G401 (cell line): Measurements from ENCODE around the gene MAMDC4. TPM values are rescaled to one million over a fixed set of nuclear protein-coding genes. Genes with fewer than 3 reads are reported as not detected.
"Not testable (repeated sequence)": the region's sequence is repeated elsewhere in the genome, so short reads cannot be mapped to it uniquely, and the experiment has no call there.

Experiments
- DNase-seq: peaks from one replicate; pipeline ENCODE4 v3.0.0-alpha.2; 2015; ENCODE audit warnings: low spot score
- in situ Hi-C: cut with HindIII; loops from 2 replicates; pipeline ENCODE4 v1.10.0; 2016; ENCODE audit warnings: low sequenced_read_pairs, mixed read lengths
- total RNA-seq: library from RNA; depleted of rRNA; stranded (reverse); fragments of >200 nt; shearing (Covaris generic); gene quantifications from 2 replicates; pipeline ENCODE4 v1.2.3, GENCODE V29; 2014

Gene MAMDC4
- total RNA-seq, 1 experiment from 2014 or later = 1.9 TPM

GRCh38 chr9:136835932-136836904 is 15.9 kb upstream of the MAMDC4 start:
- in situ Hi-C loops = no loop called here
- no peak for DNase-seq

GRCh38 chr9:136837146-136837855 is 14.8 kb upstream of the MAMDC4 start:
- in situ Hi-C loops = no loop called here
- no peak for DNase-seq

- in situ Hi-C loops, DNase-seq: not testable (repeated sequence)
Observed at GRCh38 chr9:136837856-136838277, 14.3 kb upstream of the MAMDC4 start.

DNA sequence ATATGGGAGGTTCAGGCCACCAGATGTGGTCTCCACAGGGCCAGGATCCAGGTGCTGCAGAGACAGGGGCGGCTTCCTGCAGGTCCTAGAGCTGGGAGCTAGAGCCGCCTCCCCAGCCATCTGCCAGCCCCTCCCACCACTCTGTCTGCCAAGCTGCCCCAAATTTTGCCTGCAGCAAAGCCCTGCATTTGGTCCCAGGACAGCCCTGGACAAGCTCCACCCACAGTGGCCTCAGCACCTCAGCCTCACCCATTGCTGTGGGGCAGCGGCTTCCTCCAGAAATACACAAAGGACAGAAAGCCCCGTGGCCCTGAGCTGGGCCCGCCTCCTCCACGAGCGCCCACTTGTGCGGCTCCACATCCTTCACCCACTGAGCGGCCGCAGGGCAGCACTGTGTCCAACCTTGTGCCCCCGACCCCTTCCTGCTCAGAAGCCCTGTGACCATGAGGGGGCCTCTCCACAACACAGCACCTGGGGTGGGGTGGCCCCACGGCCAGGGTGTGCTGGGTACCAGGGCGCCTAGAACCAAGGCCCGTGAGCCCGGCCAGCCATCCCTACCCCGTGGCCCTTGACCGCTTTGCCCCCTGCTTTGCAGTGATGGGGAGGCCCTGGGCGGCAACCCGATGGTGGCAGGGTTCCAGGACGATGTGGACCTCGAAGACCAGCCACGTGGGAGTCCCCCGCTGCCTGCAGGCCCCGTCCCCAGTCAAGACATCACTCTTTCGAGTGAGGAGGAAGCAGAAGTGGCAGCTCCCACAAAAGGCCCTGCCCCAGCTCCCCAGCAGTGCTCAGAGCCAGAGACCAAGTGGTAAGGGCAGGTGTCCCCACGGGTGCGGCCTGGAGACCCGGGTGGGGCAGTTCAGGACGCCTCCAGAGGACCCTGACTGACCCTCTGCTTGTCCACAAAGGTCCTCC is 13.6 kb upstream of the MAMDC4 start:
- in situ Hi-C loops = no loop called here
- peak; percentile 52 for DNase-seq

- in situ Hi-C loops = no loop called here
- no peak for DNase-seq
Observed at GRCh38 chr9:136839229-136840139, 12.7 kb upstream of the MAMDC4 start.

GRCh38 chr9:136840140-136840876 is 11.8 kb upstream of the MAMDC4 start:
- DNase-seq = no peak
- in situ Hi-C loops = no loop called here

DNA sequence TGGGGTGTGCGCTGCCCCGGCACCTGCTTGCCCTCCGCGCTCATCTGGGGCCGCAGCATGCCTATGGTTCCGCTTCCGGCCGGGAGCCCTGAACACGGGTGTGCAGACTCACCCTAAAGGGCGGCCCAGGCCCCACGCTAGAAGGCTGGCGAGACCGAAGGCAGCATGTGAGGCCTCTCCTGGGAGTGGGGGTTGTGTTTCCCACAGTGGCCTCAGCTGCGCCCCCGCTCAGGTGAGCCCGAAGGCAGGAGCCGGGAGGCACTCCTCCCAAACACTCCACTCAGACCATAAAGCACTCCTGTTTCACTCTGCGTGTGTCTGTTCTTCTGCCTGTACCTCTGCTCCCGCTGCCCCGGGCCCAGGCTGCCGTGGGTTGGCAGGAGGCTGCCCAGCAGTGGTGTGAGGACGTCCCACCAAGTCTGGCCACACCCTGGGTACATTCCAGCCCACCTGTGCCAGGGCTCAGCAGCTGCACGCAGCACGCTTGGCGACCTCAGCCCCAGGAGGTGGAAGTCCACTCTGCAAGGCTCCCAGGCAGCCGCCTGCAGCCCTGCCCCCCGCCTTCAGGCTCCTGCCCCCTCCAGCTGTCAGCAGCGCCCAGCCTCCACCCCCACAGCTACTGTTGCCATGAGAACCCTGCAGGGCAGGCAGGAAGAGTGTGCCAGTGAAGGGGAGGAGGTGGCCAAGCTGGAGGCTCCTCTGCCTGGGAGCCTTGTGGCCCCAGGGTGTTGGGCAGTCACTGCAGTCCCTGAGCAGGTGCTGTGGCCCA is 11.1 kb upstream of the MAMDC4 start:
- in situ Hi-C loops = no loop called here
- peak; percentile 76 for DNase-seq

DNA sequence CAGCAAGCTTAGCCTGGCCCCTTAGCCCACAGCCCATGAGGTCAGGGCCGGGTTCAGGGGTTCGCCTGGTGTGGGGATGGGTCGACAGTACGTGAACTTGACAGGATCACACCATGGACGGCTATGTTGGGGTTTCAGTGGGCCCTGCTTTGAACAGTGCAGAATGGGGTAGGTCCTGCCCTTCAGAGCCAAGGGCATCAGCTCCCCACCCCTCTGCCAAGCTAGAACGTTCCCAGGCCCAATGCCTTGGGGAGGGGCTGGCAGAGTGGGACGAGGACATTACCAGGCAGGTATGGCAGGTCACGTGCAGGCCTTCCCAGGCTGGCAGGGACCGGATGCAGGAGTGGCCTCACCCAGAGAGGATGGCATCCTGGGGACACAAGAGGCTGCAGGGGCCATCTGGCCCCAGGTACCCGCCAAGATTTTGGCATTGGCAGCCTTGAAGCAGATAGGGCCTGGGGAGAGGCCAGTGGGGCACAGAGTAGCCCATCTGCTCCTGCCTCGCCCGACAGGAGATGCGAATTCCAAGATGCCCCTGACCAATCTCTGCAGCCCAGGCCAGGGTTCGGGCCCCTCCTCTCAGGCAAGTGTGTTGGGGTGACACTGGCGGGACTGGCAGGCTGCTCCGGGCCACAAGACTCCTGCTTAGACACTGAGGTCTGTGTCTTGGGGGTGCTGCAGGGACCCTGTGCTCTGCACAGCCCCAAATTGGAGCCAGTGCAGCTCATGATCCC is 10.3 kb upstream of the MAMDC4 start:
- in situ Hi-C loops = not testable (repeated sequence)
- peak; percentile 96 for DNase-seq

GRCh38 chr9:136842380-136842948 is 9.7 kb upstream of the MAMDC4 start, which contains the start of gene AJM1:
Gene AJM1, plus strand, starts transcription at chr9:136842478. Its CDS starts 1,937 bp downstream, at chr9:136844415.
- in situ Hi-C loops = not testable (repeated sequence)

DNA sequence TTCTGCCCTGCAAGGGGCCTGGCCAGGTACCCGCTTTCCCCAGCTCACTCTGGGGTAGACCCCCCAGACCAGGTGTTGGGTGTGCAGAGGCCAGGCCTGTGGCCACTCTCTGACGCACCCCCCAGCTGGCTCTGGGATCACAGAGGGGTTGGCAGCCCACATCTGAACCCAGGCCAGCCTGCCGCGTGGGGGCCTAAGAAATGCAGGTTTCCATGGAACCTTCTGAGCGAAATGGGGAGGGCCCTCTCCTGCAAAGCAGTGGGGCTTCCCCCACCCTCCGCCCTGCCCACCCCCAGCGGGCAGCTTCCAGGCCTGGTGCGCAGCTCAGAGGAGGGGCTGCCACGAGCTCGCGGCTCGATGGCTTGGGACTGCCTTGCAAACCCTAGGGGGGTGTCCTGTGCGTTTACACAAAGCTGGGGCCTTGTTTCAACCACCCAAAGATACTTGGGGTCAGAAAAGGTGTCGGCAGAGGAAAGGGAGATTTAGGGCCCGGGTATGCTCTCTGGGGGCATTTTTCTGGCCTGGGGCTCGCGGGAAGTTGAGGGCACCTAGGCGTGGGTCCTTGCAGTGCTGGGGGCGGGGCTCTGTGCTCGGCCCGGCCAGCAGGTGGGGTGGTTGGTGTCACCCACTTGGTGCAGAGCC is 8.9 kb upstream of the MAMDC4 start:
- in situ Hi-C loops, DNase-seq: not testable (repeated sequence)

More at GRCh38 chr9:136842380-136842948, 9.7 kb upstream of the MAMDC4 start, which contains the start of gene AJM1:
- DNase-seq = peak; percentile 92

- DNase-seq, in situ Hi-C loops: not testable (repeated sequence)
Observed at GRCh38 chr9:136843801-136844740, 8.1 kb upstream of the MAMDC4 start.

DNA sequence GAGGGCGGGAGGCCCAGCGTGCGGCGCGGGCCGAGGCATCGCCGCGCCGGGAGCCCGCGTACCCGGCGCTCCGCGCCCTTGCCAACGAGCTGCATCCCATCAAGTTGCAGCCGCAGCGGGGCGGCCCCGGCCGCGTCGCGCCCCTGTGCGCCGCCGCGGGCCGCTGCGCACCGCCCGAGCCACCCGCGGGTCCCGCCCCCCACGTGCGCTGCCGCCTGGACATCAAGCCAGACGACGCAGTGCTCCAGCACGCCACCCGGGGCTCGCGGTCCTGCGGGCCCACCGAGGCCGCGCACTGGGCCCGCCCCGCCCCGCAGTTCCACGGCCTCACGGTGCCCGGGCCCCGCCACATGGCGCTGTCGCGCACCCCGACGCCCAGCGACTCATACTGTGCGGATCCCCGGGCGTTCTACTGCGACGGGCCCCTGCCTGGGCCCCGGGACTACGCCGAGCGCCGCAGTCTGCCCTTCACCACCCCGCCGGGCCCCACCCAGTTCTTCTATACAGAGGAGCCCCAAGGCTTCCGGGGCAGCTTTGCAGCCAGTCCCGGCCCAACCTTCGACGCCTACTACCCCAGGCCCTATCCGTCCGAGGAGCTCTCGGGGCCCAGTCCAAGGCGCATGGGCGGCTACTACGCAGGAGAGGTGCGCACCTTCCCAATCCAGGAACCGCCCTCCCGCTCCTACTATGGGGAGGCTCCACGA is 7.2 kb upstream of the MAMDC4 start:
- no peak for DNase-seq
- in situ Hi-C loops = no loop called here

DNA sequence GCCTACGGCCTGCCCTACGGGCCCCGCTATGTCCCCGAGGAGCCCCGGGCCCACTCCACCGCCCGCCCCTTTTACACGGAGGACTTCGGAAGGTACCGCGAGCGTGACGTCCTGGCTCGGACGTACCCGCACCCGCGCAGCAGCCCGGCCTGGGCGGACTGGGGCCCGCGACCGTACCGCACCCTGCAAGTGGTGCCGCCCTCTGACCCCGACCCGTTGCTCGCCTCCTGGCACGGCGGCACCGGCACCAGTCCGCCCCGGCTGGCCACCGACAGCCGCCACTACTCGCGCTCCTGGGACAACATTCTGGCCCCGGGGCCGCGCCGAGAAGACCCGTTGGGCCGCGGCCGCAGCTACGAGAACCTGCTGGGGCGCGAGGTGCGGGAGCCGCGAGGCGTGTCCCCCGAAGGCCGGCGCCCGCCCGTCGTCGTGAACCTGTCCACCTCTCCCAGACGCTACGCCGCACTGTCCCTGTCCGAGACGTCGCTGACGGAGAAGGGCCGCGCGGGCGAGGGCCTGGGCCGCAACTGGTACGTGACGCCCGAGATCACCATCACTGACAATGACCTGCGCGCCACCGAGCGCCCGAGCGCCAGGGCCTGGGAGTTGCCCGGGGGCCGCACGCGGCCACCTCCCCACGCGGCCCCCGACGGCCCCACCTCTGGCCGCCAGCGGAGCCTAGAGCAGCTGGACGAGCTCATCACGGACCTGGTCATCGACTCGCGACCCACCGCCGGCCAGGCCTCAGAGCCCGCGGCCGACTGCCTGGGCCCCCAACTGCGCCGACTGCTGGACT is 6.5 kb upstream of the MAMDC4 start:
- in situ Hi-C loops = no loop called here
- no peak for DNase-seq
